Measurements from ENCODE around the gene ZNF273.

DNA sequence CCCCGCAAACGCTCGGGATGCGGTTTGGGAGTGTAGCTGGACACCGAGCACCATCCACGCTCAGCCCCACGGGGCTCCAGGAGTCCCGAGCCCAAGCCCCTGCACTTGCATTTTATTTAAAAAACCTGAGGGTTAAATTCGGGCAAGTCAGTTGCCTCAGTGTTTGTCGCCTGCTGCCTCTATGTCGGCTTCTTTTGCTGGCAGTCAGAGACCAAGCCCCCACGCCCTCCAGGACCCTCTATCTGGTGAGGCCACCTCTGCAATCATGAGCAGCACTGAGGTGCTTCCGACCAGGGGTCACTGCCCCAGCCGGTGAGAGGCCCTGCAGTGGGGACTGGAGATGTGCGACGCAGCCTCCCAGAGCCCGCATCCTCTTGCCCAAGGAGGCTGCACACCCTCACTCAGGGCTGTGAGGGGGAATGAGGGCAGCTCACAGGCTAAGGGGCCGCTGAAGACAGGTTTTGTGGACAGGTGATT, 13.3 kb upstream of the ZNF273 start:
- TF ChIP-seq, protein P1, sequence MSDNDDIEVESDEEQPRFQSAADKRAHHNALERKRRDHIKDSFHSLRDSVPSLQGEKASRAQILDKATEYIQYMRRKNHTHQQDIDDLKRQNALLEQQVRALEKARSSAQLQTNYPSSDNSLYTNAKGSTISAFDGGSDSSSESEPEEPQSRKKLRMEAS (IDR thresholded peaks at IDR 0.05) = no peak
- TF ChIP-seq, protein P2, sequence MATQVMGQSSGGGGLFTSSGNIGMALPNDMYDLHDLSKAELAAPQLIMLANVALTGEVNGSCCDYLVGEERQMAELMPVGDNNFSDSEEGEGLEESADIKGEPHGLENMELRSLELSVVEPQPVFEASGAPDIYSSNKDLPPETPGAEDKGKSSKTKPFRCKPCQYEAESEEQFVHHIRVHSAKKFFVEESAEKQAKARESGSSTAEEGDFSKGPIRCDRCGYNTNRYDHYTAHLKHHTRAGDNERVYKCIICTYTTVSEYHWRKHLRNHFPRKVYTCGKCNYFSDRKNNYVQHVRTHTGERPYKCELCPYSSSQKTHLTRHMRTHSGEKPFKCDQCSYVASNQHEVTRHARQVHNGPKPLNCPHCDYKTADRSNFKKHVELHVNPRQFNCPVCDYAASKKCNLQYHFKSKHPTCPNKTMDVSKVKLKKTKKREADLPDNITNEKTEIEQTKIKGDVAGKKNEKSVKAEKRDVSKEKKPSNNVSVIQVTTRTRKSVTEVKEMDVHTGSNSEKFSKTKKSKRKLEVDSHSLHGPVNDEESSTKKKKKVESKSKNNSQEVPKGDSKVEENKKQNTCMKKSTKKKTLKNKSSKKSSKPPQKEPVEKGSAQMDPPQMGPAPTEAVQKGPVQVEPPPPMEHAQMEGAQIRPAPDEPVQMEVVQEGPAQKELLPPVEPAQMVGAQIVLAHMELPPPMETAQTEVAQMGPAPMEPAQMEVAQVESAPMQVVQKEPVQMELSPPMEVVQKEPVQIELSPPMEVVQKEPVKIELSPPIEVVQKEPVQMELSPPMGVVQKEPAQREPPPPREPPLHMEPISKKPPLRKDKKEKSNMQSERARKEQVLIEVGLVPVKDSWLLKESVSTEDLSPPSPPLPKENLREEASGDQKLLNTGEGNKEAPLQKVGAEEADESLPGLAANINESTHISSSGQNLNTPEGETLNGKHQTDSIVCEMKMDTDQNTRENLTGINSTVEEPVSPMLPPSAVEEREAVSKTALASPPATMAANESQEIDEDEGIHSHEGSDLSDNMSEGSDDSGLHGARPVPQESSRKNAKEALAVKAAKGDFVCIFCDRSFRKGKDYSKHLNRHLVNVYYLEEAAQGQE (IDR thresholded peaks at IDR 0.05; ENCODE audit: low read depth) = no peak
- TF ChIP-seq, protein P3, sequence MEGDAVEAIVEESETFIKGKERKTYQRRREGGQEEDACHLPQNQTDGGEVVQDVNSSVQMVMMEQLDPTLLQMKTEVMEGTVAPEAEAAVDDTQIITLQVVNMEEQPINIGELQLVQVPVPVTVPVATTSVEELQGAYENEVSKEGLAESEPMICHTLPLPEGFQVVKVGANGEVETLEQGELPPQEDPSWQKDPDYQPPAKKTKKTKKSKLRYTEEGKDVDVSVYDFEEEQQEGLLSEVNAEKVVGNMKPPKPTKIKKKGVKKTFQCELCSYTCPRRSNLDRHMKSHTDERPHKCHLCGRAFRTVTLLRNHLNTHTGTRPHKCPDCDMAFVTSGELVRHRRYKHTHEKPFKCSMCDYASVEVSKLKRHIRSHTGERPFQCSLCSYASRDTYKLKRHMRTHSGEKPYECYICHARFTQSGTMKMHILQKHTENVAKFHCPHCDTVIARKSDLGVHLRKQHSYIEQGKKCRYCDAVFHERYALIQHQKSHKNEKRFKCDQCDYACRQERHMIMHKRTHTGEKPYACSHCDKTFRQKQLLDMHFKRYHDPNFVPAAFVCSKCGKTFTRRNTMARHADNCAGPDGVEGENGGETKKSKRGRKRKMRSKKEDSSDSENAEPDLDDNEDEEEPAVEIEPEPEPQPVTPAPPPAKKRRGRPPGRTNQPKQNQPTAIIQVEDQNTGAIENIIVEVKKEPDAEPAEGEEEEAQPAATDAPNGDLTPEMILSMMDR (IDR thresholded peaks at IDR 0.05 in 2 of 3, conservative IDR thresholded peaks at IDR 0.05 in 1 of 3; ENCODE audit: borderline replicate concordance in 1 of 3, insufficient read depth in 1 of 3, low read depth in 2 of 3, low read length in 2 of 3) = no peak
- no peak for TF ChIP-seq ZFX (IDR thresholded peaks at IDR 0.05)
- TF ChIP-seq SIN3A (IDR thresholded peaks at IDR 0.05; ENCODE audit: low read depth) = no peak
- TF ChIP-seq EGR1 (IDR thresholded peaks at IDR 0.05; ENCODE audit: low read depth) = no peak
- no peak for TF ChIP-seq POLR2AphosphoS5 (IDR thresholded peaks at IDR 0.05; ENCODE audit: low read depth, low read length)
- TF ChIP-seq POLR2A (IDR thresholded peaks at IDR 0.05; ENCODE audit: borderline replicate concordance, extremely low read depth, insufficient read depth, insufficient read length) = no peak
- no peak for TF ChIP-seq RAD21 (IDR thresholded peaks at IDR 0.05; ENCODE audit: low read depth)
- TF ChIP-seq EZH2phosphoT487 (IDR thresholded peaks at IDR 0.05; ENCODE audit: borderline replicate concordance) = no peak
